Muscle layer of duodenum (tissue), 2 donors: ENCODE data around the gene CAMK2B.
"Not testable (repeated sequence)": the region's sequence is repeated elsewhere in the genome, so short reads cannot be mapped to it uniquely, and the experiment has no call there.

Experiments
- H3K27ac ChIP-seq: one replicate; pipeline ENCODE4 v1.7.0; 2013; ENCODE audit warnings: mild to moderate bottlenecking, low read length
- H3K27me3 ChIP-seq: one replicate; pipeline ENCODE4 v1.7.0; 2013; ENCODE audit warnings: low read depth, mild to moderate bottlenecking, control low read depth, low read length
- H3K36me3 ChIP-seq, 2 donors: one replicate each; pipeline ENCODE4 v1.7.0; 2013; ENCODE audit warnings: low read length in 2 of 2, control low read depth in 1 of 2, mild to moderate bottlenecking in 1 of 2; ENCODE audit not compliant: insufficient read depth in 2 of 2, control insufficient read depth in 1 of 2
- H3K4me1 ChIP-seq, 2 donors: one replicate each; pipeline ENCODE4 v1.7.0; 2013; ENCODE audit warnings: low read length in 2 of 2, mild to moderate bottlenecking in 2 of 2, control low read depth in 1 of 2, moderate library complexity in 1 of 2; ENCODE audit not compliant: insufficient read depth in 2 of 2, control insufficient read depth in 1 of 2
- H3K4me3 ChIP-seq, 2 donors: one replicate each; pipeline ENCODE4 v1.7.0; 2013; ENCODE audit warnings: low read length in 2 of 2, low read depth in 1 of 2, mild to moderate bottlenecking in 1 of 2
- H3K9me3 ChIP-seq, 2 donors: one replicate each; pipeline ENCODE4 v1.7.0; 2013; ENCODE audit warnings: low read length in 2 of 2, control low read depth in 1 of 2, mild to moderate bottlenecking in 1 of 2; ENCODE audit not compliant: control insufficient read depth in 1 of 2
- donor health status: healthy.

The CAMK2B gene

DNA sequence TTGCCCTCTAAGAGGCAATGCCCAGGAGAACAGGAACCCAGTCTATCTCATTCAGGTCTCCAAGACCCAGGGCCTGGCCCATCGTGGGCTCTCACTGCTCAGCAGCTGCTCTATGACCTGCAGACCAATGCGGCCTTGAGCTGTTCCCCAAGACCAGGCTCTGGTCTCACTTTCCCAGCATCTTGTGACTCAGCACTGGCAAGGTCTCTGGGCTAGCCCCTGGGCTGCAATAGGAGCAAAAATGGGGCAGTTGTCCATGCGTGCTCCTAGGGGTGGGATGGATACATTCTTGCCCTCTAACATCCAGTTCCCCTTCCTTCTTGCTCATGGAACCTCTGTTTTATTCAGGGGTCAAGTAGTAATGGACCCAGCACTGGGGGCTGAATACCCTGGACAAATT lies 149.7 kb downstream of the CAMK2B start:
- H3K27me3 ChIP-seq = no peaks in the 10 kb centered on the region

DNA sequence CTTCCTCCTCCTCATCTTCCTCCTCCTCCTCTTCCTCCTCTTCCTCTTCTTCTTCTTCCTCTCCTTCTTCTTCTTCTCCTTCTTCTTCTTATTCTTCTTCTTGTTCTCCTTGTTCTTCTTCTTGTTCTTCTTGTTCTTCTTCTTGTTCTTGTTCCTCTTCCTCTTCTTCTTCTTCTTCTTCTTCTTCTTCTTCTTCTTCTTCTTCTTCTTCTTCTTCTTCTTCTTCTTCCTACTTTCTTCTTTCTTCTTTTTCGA lies 150.8 kb downstream of the CAMK2B start:
- H3K4me3 ChIP-seq, H3K27me3 ChIP-seq, H3K9me3 ChIP-seq, H3K4me1 ChIP-seq, H3K36me3 ChIP-seq, H3K27ac ChIP-seq: not testable (repeated sequence)

More for the DNA sequence above, 149.7 kb downstream of the CAMK2B start:
- Histone ChIP-seq H3K4me1 (no peaks in the 10 kb centered on the region), H3K4me3 (no peak overlapping the region), H3K27ac (no peak overlapping the region), H3K9me3 (no peaks in the 10 kb centered on the region), H3K36me3 (no peaks in the 10 kb centered on the region)

DNA sequence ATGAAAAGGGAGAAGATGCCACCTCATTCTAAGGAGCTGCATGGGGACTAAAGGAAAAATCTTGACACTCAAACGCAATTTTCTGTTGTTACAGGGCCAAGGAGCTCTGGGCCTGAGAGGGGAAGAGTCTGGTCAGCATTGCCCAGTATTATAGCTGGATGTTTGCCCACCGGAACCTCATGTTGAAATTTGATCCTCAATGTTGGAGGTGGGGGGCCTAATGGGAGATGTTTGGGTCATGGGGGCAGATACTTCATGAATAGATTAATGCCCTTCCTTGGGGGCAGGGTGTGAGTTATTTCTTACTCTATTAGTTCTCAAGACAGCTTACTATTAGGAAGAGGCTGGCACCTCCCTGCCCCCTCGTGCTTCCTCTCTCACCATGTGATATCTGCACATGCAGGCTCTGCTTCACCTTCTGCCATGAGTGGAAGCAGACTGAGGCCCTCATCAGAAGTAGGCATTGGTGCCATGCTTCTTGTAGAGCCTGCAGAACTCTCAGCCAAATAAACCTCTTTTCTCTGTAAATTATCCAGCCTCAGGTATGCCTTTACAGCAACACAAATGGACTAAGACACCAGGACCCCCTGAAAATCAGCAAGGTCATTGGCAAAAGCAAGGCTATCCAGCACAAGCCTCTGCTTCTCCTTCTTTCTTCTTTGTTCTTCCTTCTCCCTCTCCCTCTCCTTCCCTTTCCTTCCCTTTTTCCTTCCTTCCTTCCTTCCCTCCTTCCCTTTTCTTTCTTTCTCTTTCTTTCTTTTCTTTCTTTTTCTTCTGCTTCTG lies 151.3 kb downstream of the CAMK2B start:
- Histone ChIP-seq H3K9me3 (no peaks in the 10 kb centered on the region), H3K4me3 (no peak overlapping the region), H3K27me3 (no peaks in the 10 kb centered on the region), H3K36me3 (no peaks in the 10 kb centered on the region), H3K27ac (no peak overlapping the region), H3K4me1 (no peaks in the 10 kb centered on the region)

- no peak overlapping the region for H3K4me3 ChIP-seq
- H3K27ac ChIP-seq = no peak overlapping the region
- H3K36me3 ChIP-seq = no peaks in the 10 kb centered on the region
- H3K27me3 ChIP-seq = no peaks in the 10 kb centered on the region
- H3K9me3 ChIP-seq = no peaks in the 10 kb centered on the region
- H3K4me1 ChIP-seq = no peaks in the 10 kb centered on the region
Observed at GRCh38 chr7:44172803-44173424, 152.5 kb downstream of the CAMK2B start.

DNA sequence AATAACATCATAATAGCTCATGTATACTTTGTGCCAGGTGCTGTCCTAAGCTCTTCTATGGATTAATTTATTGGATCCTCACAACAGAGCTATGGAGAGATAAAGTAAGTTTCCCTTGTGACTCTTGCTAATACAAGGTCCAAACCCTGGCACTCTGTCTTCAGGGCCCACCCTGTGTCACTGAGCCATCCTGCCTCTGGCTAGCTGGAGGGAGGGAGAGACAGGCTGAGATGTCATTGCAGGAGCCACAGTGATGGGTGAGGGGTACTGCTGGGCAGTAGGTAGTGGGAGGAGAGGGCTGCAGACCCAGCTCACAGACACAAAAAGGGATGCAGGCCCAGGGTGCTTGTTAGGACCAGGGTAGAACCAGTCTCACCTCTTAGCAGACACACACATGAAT lies 153.0 kb downstream of the CAMK2B start:
- H3K36me3 ChIP-seq = no peaks in the 10 kb centered on the region
- no peaks in the 10 kb centered on the region for H3K9me3 ChIP-seq
- no peak overlapping the region for H3K27ac ChIP-seq

GRCh38 chr7:44171901-44172300 lies 153.5 kb downstream of the CAMK2B start:
- not testable (repeated sequence) for H3K4me1 ChIP-seq, H3K27ac ChIP-seq, H3K4me3 ChIP-seq, H3K36me3 ChIP-seq, H3K9me3 ChIP-seq, H3K27me3 ChIP-seq

More for the DNA sequence above, 153.0 kb downstream of the CAMK2B start:
- Histone ChIP-seq H3K4me1 (no peaks in the 10 kb centered on the region), H3K27me3 (no peaks in the 10 kb centered on the region), H3K4me3 (no peak overlapping the region)

GRCh38 chr7:44167920-44168319 lies 157.5 kb downstream of the CAMK2B start:
- H3K27me3 ChIP-seq = no peaks in the 10 kb centered on the region
- H3K36me3 ChIP-seq = no peaks in the 10 kb centered on the region
- no peaks in the 10 kb centered on the region for H3K4me1 ChIP-seq
- no peaks in the 10 kb centered on the region for H3K9me3 ChIP-seq
- no peak overlapping the region for H3K4me3 ChIP-seq
- H3K27ac ChIP-seq = no peak overlapping the region
